DND-41 (cell line): ENCODE data around the gene DIAPH2.
A peak's percentile ranks its signal among the peaks of the same experiment; 100 is the strongest.

Source experiments
- ATAC-seq: fragments of 200-7000 bp; cut with Tn5 transposase; 3 replicates; pipeline ENCODE4 v1.9.1; 2021; ENCODE audit warnings: low read depth; ENCODE audit not compliant: insufficient read depth
- DNase-seq: peaks from one replicate; pipeline ENCODE4 v3.0.0-alpha.2; 2020
- H2AFZ ChIP-seq: 2 replicates; pipeline ENCODE4 v1.6.0; 2012; ENCODE audit warnings: low read depth, low read length
- H3K27ac ChIP-seq: 2 replicates; pipeline ENCODE4 v1.5.1; 2012; ENCODE audit warnings: low read length, inconsistent platforms
- H3K27me3 ChIP-seq: fragments of 200-600 bp; sonication (generic); 2 replicates; pipeline ENCODE4 v1.6.0; 2012; ENCODE audit warnings: low read length, mild to moderate bottlenecking, inconsistent platforms; ENCODE audit not compliant: insufficient read depth, poor library complexity
- H3K36me3 ChIP-seq: 2 replicates; pipeline ENCODE4 v1.5.1; 2012; ENCODE audit warnings: low read length, inconsistent platforms; ENCODE audit not compliant: insufficient read depth
- H3K4me1 ChIP-seq: 2 replicates; pipeline ENCODE4 v1.5.1; 2012; ENCODE audit warnings: mild to moderate bottlenecking, low read length; ENCODE audit not compliant: insufficient read depth
- H3K4me2 ChIP-seq: 2 replicates; pipeline ENCODE4 v1.6.0; 2012; ENCODE audit warnings: mild to moderate bottlenecking, moderate library complexity, low read length, inconsistent platforms; ENCODE audit not compliant: insufficient read depth
- H3K4me3 ChIP-seq, 2 experiments: fragments of 200-600 bp in 1 of 2; shearing (Covaris generic) in 1 of 2; 2 replicates each; pipeline ENCODE4 v1.5.1; 2012 to 2016; ENCODE audit warnings: inconsistent platforms in 2 of 2, low read length in 2 of 2, mild to moderate bottlenecking in 2 of 2, low read depth in 1 of 2, moderate library complexity in 1 of 2
- H3K79me2 ChIP-seq: 2 replicates; pipeline ENCODE4 v1.6.0; 2012; ENCODE audit warnings: low read length, inconsistent platforms; ENCODE audit not compliant: insufficient read depth
- H3K9ac ChIP-seq: 2 replicates; pipeline ENCODE4 v1.6.0; 2012; ENCODE audit warnings: low read depth, mild to moderate bottlenecking, inconsistent platforms, low read length, moderate library complexity
- H3K9me3 ChIP-seq: 2 replicates; pipeline ENCODE4 v1.5.1; 2012; ENCODE audit warnings: low read length, moderate library complexity, mild to moderate bottlenecking, inconsistent platforms; ENCODE audit not compliant: insufficient read depth, severe bottlenecking
- H4K20me1 ChIP-seq: 2 replicates; pipeline ENCODE4 v1.6.0; 2012; ENCODE audit warnings: low read length; ENCODE audit not compliant: insufficient read depth
- EZH2 ChIP-seq: IDR thresholded peaks from 3 replicates; pipeline ENCODE4 v1.6.1; 2012; ENCODE audit warnings: borderline replicate concordance, low read depth, mild to moderate bottlenecking, moderate library complexity, low read length, inconsistent platforms; ENCODE audit not compliant: severe bottlenecking
- TF ChIP-seq, protein P1 (sequence below): IDR thresholded peaks from 2 replicates; pipeline ENCODE4 v1.5.1; 2012; ENCODE audit warnings: borderline replicate concordance, low read length, moderate library complexity, mild to moderate bottlenecking; ENCODE audit not compliant: poor library complexity, severe bottlenecking; ENCODE audit errors: extremely low read depth

DIAPH2 gene

DNA sequence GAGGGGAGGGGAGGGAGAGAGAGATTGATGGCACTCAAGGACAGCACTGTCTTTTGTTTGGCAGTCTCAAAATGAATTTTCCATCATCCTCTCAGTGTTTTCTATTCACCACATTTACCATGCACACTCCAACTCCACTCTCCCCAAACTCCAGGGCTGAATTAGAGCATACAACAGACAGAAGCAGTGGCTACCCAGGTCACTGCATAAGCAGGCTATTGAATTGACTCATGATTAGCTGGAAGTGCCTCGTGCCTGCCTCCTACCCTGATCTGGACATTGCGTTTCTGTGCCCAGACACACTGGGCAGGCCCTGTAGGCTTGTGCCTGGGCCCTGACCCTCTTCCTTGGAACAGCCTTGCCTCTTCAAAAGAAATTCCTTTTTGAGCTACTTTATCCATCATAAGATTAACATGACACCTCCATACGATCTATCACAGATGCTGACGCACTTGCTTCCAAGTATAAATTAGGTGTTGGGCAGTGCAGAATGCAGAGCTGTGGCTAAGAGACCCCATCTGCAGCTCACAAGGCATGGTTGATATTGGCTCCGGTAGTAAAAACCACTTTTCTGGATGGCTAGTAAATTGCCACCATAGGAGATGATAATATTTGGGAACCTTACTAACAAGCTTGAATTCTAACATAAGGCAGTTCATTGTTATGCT is 952.0 kb downstream of the DIAPH2 start:
- DNase-seq = no peak
- peaks cover 13% of the 10 kb centered on the region for H3K4me1 ChIP-seq
- no peak for TF ChIP-seq EZH2
- TF ChIP-seq, protein P1, sequence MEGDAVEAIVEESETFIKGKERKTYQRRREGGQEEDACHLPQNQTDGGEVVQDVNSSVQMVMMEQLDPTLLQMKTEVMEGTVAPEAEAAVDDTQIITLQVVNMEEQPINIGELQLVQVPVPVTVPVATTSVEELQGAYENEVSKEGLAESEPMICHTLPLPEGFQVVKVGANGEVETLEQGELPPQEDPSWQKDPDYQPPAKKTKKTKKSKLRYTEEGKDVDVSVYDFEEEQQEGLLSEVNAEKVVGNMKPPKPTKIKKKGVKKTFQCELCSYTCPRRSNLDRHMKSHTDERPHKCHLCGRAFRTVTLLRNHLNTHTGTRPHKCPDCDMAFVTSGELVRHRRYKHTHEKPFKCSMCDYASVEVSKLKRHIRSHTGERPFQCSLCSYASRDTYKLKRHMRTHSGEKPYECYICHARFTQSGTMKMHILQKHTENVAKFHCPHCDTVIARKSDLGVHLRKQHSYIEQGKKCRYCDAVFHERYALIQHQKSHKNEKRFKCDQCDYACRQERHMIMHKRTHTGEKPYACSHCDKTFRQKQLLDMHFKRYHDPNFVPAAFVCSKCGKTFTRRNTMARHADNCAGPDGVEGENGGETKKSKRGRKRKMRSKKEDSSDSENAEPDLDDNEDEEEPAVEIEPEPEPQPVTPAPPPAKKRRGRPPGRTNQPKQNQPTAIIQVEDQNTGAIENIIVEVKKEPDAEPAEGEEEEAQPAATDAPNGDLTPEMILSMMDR = no peak
- H3K27me3 ChIP-seq = no peaks in the 10 kb centered on the region
- H3K79me2 ChIP-seq = no peaks in the 10 kb centered on the region
- H3K9ac ChIP-seq = no peak overlapping the region
- no peak overlapping the region for H2AFZ ChIP-seq
- H3K4me3 ChIP-seq = no peak overlapping the region
- no peak overlapping the region for H3K4me2 ChIP-seq
- no peak for ATAC-seq
- H3K9me3 ChIP-seq = no peaks in the 10 kb centered on the region
- no peak overlapping the region for H3K27ac ChIP-seq
- no peaks in the 10 kb centered on the region for H4K20me1 ChIP-seq
- no peaks in the 10 kb centered on the region for H3K36me3 ChIP-seq

GRCh38 chrX:97637289-97637688 is 952.6 kb downstream of the DIAPH2 start:
- no peaks in the 10 kb centered on the region for H3K27me3 ChIP-seq
- H3K27ac ChIP-seq = no peak overlapping the region
- H2AFZ ChIP-seq = no peak overlapping the region
- no peak overlapping the region for H3K9ac ChIP-seq
- H3K36me3 ChIP-seq = no peaks in the 10 kb centered on the region
- no peaks in the 10 kb centered on the region for H3K9me3 ChIP-seq
- TF ChIP-seq, protein P1 = no peak
- no peak for TF ChIP-seq EZH2
- H3K4me2 ChIP-seq = no peak overlapping the region
- peaks cover 13% of the 10 kb centered on the region for H3K4me1 ChIP-seq
- DNase-seq = no peak
- H3K4me3 ChIP-seq = no peak overlapping the region
- no peaks in the 10 kb centered on the region for H3K79me2 ChIP-seq
- H4K20me1 ChIP-seq = no peaks in the 10 kb centered on the region
- no peak for ATAC-seq

GRCh38 chrX:97638621-97639020 is 954.0 kb downstream of the DIAPH2 start:
- no peak for DNase-seq
- ATAC-seq = no peak
- Histone ChIP-seq H3K4me1 (peaks cover 13% of the 10 kb centered on the region), H2AFZ (no peak overlapping the region), H3K4me3 (no peak overlapping the region), H3K36me3 (no peaks in the 10 kb centered on the region), H3K79me2 (no peaks in the 10 kb centered on the region), H3K4me2 (no peak overlapping the region), H3K27me3 (no peaks in the 10 kb centered on the region), H4K20me1 (no peaks in the 10 kb centered on the region), H3K27ac (no peak overlapping the region), H3K9me3 (no peaks in the 10 kb centered on the region), H3K9ac (no peak overlapping the region)
- TF ChIP-seq, protein P1 = no peak
- no peak for TF ChIP-seq EZH2

- no peaks in the 10 kb centered on the region for H3K36me3 ChIP-seq
- peaks cover 13% of the 10 kb centered on the region for H3K4me1 ChIP-seq
- no peak for TF ChIP-seq EZH2
- TF ChIP-seq, protein P1 = peak; percentile 25
- H3K4me3 ChIP-seq = peak overlapping the region in 1 of 2 experiments; percentile 32; a peak in 1 of 4 replicates
- peak overlapping the region; percentile 49 for H3K4me2 ChIP-seq
- peak; percentile 16 for DNase-seq
- peak overlapping the region; percentile 53 for H2AFZ ChIP-seq
- peak; percentile 74 for ATAC-seq
- no peaks in the 10 kb centered on the region for H3K9me3 ChIP-seq
- no peaks in the 10 kb centered on the region for H3K27me3 ChIP-seq
- no peaks in the 10 kb centered on the region for H3K79me2 ChIP-seq
- no peak overlapping the region; the same call in 1 of the 2 replicates for H3K27ac ChIP-seq
- no peaks in the 10 kb centered on the region for H4K20me1 ChIP-seq
- no peak overlapping the region for H3K9ac ChIP-seq
Observed at GRCh38 chrX:97639526-97639925, 954.9 kb downstream of the DIAPH2 start.
